Endothelial cell of umbilical vein (primary cell): ENCODE measurements around the gene MIF4GD. TPM values are rescaled to one million over a fixed set of nuclear protein-coding genes. Genes with fewer than 3 reads are reported as not detected.

ENCODE experiments used
- BruUV-seq: library from RNA; stranded (reverse); fragments of 400-500 nt; replicated peaks from 2 replicates; lab custom pipeline; 2021; lab: Mats Ljungman, UMichigan
- CTCF ChIA-PET: fragments of 300-600, 350-600 bp; sonication (Branson Sonifier 250); formaldehyde crosslinking; loops from one replicate; lab custom pipeline; 2021; ENCODE audit warnings: antibody characterized with exemption, inconsistent platforms; lab: Charles Lee
- POLR2A ChIA-PET: fragments of 300-600, 350-600 bp; sonication (Branson Sonifier 250); formaldehyde crosslinking; loops from one replicate; lab custom pipeline; 2021; ENCODE audit warnings: antibody characterized with exemption, inconsistent platforms; lab: Charles Lee
- DNase-seq: peaks from one replicate; pipeline ENCODE4 v3.0.0-alpha.2; 2011; ENCODE audit warnings: low read depth, low spot score
- FAIRE-seq: peaks from 2 replicates; lab custom pipeline; 2011; peaks lifted over from hg19 to GRCh38; lab: Jason Lieb, UNC
- H2AFZ ChIP-seq: 2 replicates; pipeline ENCODE4 v1.6.0; 2012; ENCODE audit warnings: low read depth, low read length, control low read depth, inconsistent platforms
- H3K27ac ChIP-seq: 2 replicates; pipeline ENCODE4 v1.5.1; 2011; ENCODE audit warnings: low read depth, mild to moderate bottlenecking, control low read depth, low read length, moderate library complexity; ENCODE audit not compliant: insufficient read depth
- H3K27me3 ChIP-seq, 2 experiments: 2 replicates each; pipeline versions ENCODE4 v1.6.0 to v1.6.1; 2011; ENCODE audit warnings: low read length in 2 of 2, mixed read lengths in 1 of 2; ENCODE audit not compliant: control insufficient read depth in 2 of 2, insufficient read depth in 2 of 2
- H3K36me3 ChIP-seq, 2 experiments: 2 replicates in 1 of 2; 3 replicates in 1 of 2; pipeline ENCODE4 v1.5.1; 2011; ENCODE audit warnings: low read length in 2 of 2, mild to moderate bottlenecking in 1 of 2, moderate library complexity in 1 of 2; ENCODE audit not compliant: control insufficient read depth in 2 of 2, insufficient read depth in 2 of 2; ENCODE audit errors: extremely low read depth in 1 of 2
- H3K4me1 ChIP-seq: 3 replicates; pipeline ENCODE4 v1.5.1; 2011; ENCODE audit warnings: mild to moderate bottlenecking, low read length; ENCODE audit not compliant: control insufficient read depth, insufficient read depth; ENCODE audit errors: extremely low read depth
- H3K4me2 ChIP-seq: 2 replicates; pipeline ENCODE4 v1.6.1; 2011; ENCODE audit warnings: low read length, control low read depth, mixed read lengths; ENCODE audit not compliant: insufficient read depth
- H3K4me3 ChIP-seq, 3 experiments: fragments of 200-600 bp in 1 of 3; sonication (generic), shearing (Covaris generic) in 1 of 3; replicated peaks in 1 of 3; 2 replicates each; pipeline ENCODE4 v1.5.1; 2011 to 2016; ENCODE audit warnings: control low read depth in 3 of 3, low read length in 3 of 3, mild to moderate bottlenecking in 2 of 3, inconsistent platforms in 1 of 3, low read depth in 1 of 3, moderate library complexity in 1 of 3; ENCODE audit not compliant: insufficient read depth in 1 of 3
- H3K79me2 ChIP-seq: 2 replicates; pipeline ENCODE4 v1.6.0; 2012; ENCODE audit warnings: low read length, inconsistent platforms; ENCODE audit not compliant: control insufficient read depth, insufficient read depth
- H3K9ac ChIP-seq: replicated peaks from 2 replicates; pipeline ENCODE3; 2011; ENCODE audit warnings: low read length, control low read depth; ENCODE audit not compliant: insufficient read depth; ENCODE audit errors: extremely low read depth
- H3K9me1 ChIP-seq: replicated peaks from 3 replicates; pipeline ENCODE4 v1.6.0; 2011; ENCODE audit warnings: mild to moderate bottlenecking, low read length; ENCODE audit not compliant: control insufficient read depth, insufficient read depth; ENCODE audit errors: extremely low read depth
- H3K9me3 ChIP-seq: replicated peaks from 2 replicates; pipeline ENCODE4 v1.5.1; 2012; ENCODE audit warnings: low read length, inconsistent platforms; ENCODE audit not compliant: control insufficient read depth, insufficient read depth
- H4K20me1 ChIP-seq: replicated peaks from 2 replicates; pipeline ENCODE3; 2011; ENCODE audit warnings: mild to moderate bottlenecking, low read length; ENCODE audit not compliant: control insufficient read depth, insufficient read depth; ENCODE audit errors: extremely low read depth
- CTCF ChIP-seq, 2 donors: IDR thresholded peaks; 1 replicate in 1 of 2; 2 replicates in 1 of 2; pipeline ENCODE4 v1.5.1; 2011; ENCODE audit warnings: low read length in 2 of 2, mild to moderate bottlenecking in 2 of 2, moderate library complexity in 2 of 2, control low read depth in 1 of 2, inconsistent platforms in 1 of 2, low read depth in 1 of 2; ENCODE audit not compliant: insufficient read depth in 1 of 2; ENCODE audit errors: extremely low read depth in 1 of 2
- EZH2 ChIP-seq: IDR thresholded peaks from 2 replicates; pipeline ENCODE4 v1.6.1; 2012; ENCODE audit warnings: borderline replicate concordance, low read depth, mild to moderate bottlenecking, moderate library complexity, low read length, inconsistent platforms; ENCODE audit not compliant: severe bottlenecking
- FOS ChIP-seq: IDR thresholded peaks from 2 replicates; pipeline ENCODE4 v1.6.1; 2011; ENCODE audit warnings: mild to moderate bottlenecking, low read length, moderate library complexity, borderline replicate concordance; ENCODE audit not compliant: insufficient read depth
- GATA2 ChIP-seq: IDR thresholded peaks from 2 replicates; pipeline ENCODE4 v1.7.0; 2011; ENCODE audit warnings: low read depth, mild to moderate bottlenecking, moderate library complexity, mixed read lengths, low read length; ENCODE audit not compliant: insufficient read length, insufficient read depth
- JUN ChIP-seq: IDR thresholded peaks from 2 replicates; pipeline ENCODE4 v1.6.1; 2011; ENCODE audit warnings: borderline replicate concordance, low read depth; ENCODE audit not compliant: insufficient read length, insufficient read depth
- MAX ChIP-seq: IDR thresholded peaks from 2 replicates; pipeline ENCODE4 v1.6.1; 2011; ENCODE audit not compliant: insufficient read depth, insufficient read length
- MYC ChIP-seq: IDR thresholded peaks from one replicate; pipeline ENCODE4 v1.6.1; 2011; ENCODE audit warnings: mild to moderate bottlenecking, low read depth, low read length
- POLR2A ChIP-seq: IDR thresholded peaks from 2 replicates; pipeline ENCODE4 v1.6.1; 2012; ENCODE audit warnings: low read depth, mild to moderate bottlenecking, control low read depth, low read length
- POLR2AphosphoS5 ChIP-seq: IDR thresholded peaks from 2 replicates; pipeline ENCODE4 v1.6.1; 2012; ENCODE audit warnings: low read depth, mild to moderate bottlenecking, control low read depth, low read length, moderate library complexity; ENCODE audit not compliant: insufficient read depth
- dilution Hi-C: fragments of 300-500 bp; cut with MboI; formaldehyde crosslinking; loops from one replicate; pipeline ENCODE4 v1.15.0; 2019; ENCODE audit warnings: low sequenced_read_pairs; ENCODE audit not compliant: extremely low pct_ligation_motif_present
- intact Hi-C: fragments of 100-400 bp; cut with micrococcal nuclease; formaldehyde crosslinking; loops from one replicate; pipeline ENCODE4 v1.10.0; 2022
- polyA plus RNA-seq, 4 experiments: library from polyadenylated mRNA; depleted of rRNA in 3 of 4; stranded (reverse) in 3 of 4; unstranded in 1 of 4; fragments of >200 nt; gene quantifications; 2 replicates each; pipeline versions ENCODE4 v1.2.1 to v1.2.3, GENCODE V29; 2011 to 2012; ENCODE audit warnings: missing spikeins in 1 of 4
- total RNA-seq: library from RNA; stranded (reverse); gene quantifications from 2 replicates; pipeline ENCODE4 v1.2.3, GENCODE V29; 2021

The MIF4GD gene
- total and polyA plus RNA-seq, 2 donors (not counting 3 experiments of a cell fraction or from before 2014, with no cell fraction given) = 12.4 to 35.7 TPM

GRCh38 chr17:75265614-75266315, 5.3 kb downstream of the MIF4GD start:
- POLR2A ChIA-PET = no interaction called here

More at GRCh38 chr17:75265614-75266315, 5.3 kb downstream of the MIF4GD start:
- H3K36me3 ChIP-seq = peaks cover 3 to 13% of the 10 kb centered on the region in 2 experiments
- peak overlapping the region; percentile 56 for H3K9ac ChIP-seq
- H4K20me1 ChIP-seq = no peaks in the 10 kb centered on the region
- H2AFZ ChIP-seq = no peak overlapping the region
- intact Hi-C loops = loop anchor here (1.0 kb wide), 1 partner anchor 24 kb away; the partner anchor contains the start of gene SLC25A19
- no peak overlapping the region for H3K4me3 ChIP-seq
- CTCF ChIA-PET = interaction anchor here (1.0 kb wide), 1 partner anchor 25 kb away, joined by 4 read pairs; no protein-coding TSS in a partner anchor
- no peaks in the 10 kb centered on the region for H3K27me3 ChIP-seq
- TF ChIP-seq FOS (no peak), EZH2 (no peak), MYC (no peak), POLR2AphosphoS5 (peak; percentile 61), GATA2 (no peak), POLR2A (peak; percentile 72), CTCF (IDR thresholded peaks at IDR 0.05; ENCODE audit: extremely low read depth in 1 of 2, insufficient read depth in 1 of 2, low read depth in 1 of 2, low read length in 2 of 2) (no peak), MAX (peak; percentile 5), JUN (no peak)
- H3K27ac ChIP-seq = peak overlapping the region; percentile 80
- peaks cover 46% of the 10 kb centered on the region for H3K4me1 ChIP-seq
- BruUV-seq = no TSS peak
- dilution Hi-C loops = no loop called here
- no peaks in the 10 kb centered on the region for H3K9me3 ChIP-seq
- H3K79me2 ChIP-seq = peaks cover 20% of the 10 kb centered on the region
- FAIRE-seq (peak; percentile 91), DNase-seq (peak; percentile 96)
- no peak overlapping the region for H3K4me2 ChIP-seq
- no peaks in the 10 kb centered on the region for H3K9me1 ChIP-seq
